Measurements from ENCODE around the gene PLEKHA1. TPM values are rescaled to one million over a fixed set of nuclear protein-coding genes. Genes with fewer than 3 reads are reported as not detected.

The PLEKHA1 gene
- total and polyA plus RNA-seq, 2 experiments from 2014 or later = 54.0 to 62.6 TPM

GRCh38 chr10:122388287-122388997 is 13.9 kb downstream of the PLEKHA1 start:
- WGBS (ENCODE audit: low lambda C conversion rate, missing lambda C conversion rate) = 96% methylated on average over 1 of the region's 1 CpG
- no peak for DNase-seq (ENCODE audit: low spot score)
- no peaks in the 10 kb centered on the region for H3K27me3 ChIP-seq
- H3K9me3 ChIP-seq (ENCODE audit: low read depth) = no peaks in the 10 kb centered on the region
- no peaks in the 10 kb centered on the region for H3K36me3 ChIP-seq (replicated peaks; ENCODE audit: insufficient read depth, low read depth)
- H4K20me1 ChIP-seq (ENCODE audit: insufficient read depth, poor library complexity, severe bottlenecking) = peaks cover 3% of the 10 kb centered on the region
- no peak overlapping the region for H3K27ac ChIP-seq
- H3K4me3 ChIP-seq = no peak overlapping the region
- TF ChIP-seq EZH2 (IDR thresholded peaks at IDR 0.05; ENCODE audit: borderline replicate concordance) (no peak), CTCF (IDR thresholded peaks at IDR 0.05; ENCODE audit: poor library complexity) (no peak), EZH2phosphoT487 (IDR thresholded peaks at IDR 0.05; ENCODE audit: low read depth, severe bottlenecking, unreplicated experiment) (no peak)
- no peak overlapping the region for H3K4me2 ChIP-seq
- H3K79me2 ChIP-seq = peaks cover 99% of the 10 kb centered on the region
- H3K9me2 ChIP-seq (replicated peaks; ENCODE audit: insufficient read depth) = no peaks in the 10 kb centered on the region
- H2AFZ ChIP-seq = no peak overlapping the region
- no peaks in the 10 kb centered on the region for H3K4me1 ChIP-seq (ENCODE audit: insufficient read depth)

GRCh38 chr10:122390271-122390670 is 15.8 kb downstream of the PLEKHA1 start:
- H3K9me2 ChIP-seq (replicated peaks; ENCODE audit: insufficient read depth) = no peaks in the 10 kb centered on the region
- no peak overlapping the region for H3K27ac ChIP-seq
- no peak overlapping the region for H3K4me3 ChIP-seq
- TF ChIP-seq EZH2phosphoT487 (IDR thresholded peaks at IDR 0.05; ENCODE audit: low read depth, severe bottlenecking, unreplicated experiment) (no peak), CTCF (IDR thresholded peaks at IDR 0.05; ENCODE audit: poor library complexity) (no peak), EZH2 (IDR thresholded peaks at IDR 0.05; ENCODE audit: borderline replicate concordance) (no peak)
- peaks cover 85% of the 10 kb centered on the region for H3K79me2 ChIP-seq
- peaks cover under 1% of the 10 kb centered on the region for H3K36me3 ChIP-seq (replicated peaks; ENCODE audit: insufficient read depth, low read depth)
- H3K9me3 ChIP-seq (ENCODE audit: low read depth) = no peaks in the 10 kb centered on the region
- no peaks in the 10 kb centered on the region for H3K27me3 ChIP-seq
- 94% methylated on average over 3 of the region's 3 CpGs for WGBS (ENCODE audit: low lambda C conversion rate, missing lambda C conversion rate)
- H3K4me2 ChIP-seq = no peak overlapping the region
- DNase-seq (ENCODE audit: low spot score) = no peak
- no peak overlapping the region for H2AFZ ChIP-seq
- H3K4me1 ChIP-seq (ENCODE audit: insufficient read depth) = no peaks in the 10 kb centered on the region
- H4K20me1 ChIP-seq (ENCODE audit: insufficient read depth, poor library complexity, severe bottlenecking) = peaks cover 3% of the 10 kb centered on the region

- Histone ChIP-seq H3K4me1 (ENCODE audit: insufficient read depth) (no peaks in the 10 kb centered on the region), H3K9me2 (replicated peaks; ENCODE audit: insufficient read depth) (no peaks in the 10 kb centered on the region), H4K20me1 (ENCODE audit: insufficient read depth, poor library complexity, severe bottlenecking) (peaks cover 3% of the 10 kb centered on the region), H3K4me2 (no peak overlapping the region), H2AFZ (no peak overlapping the region), H3K36me3 (replicated peaks; ENCODE audit: insufficient read depth, low read depth) (peaks cover 4% of the 10 kb centered on the region), H3K9me3 (ENCODE audit: low read depth) (no peaks in the 10 kb centered on the region), H3K27me3 (no peaks in the 10 kb centered on the region), H3K27ac (no peak overlapping the region), H3K4me3 (no peak overlapping the region), H3K79me2 (peaks cover 85% of the 10 kb centered on the region)
- TF ChIP-seq EZH2phosphoT487 (IDR thresholded peaks at IDR 0.05; ENCODE audit: low read depth, severe bottlenecking, unreplicated experiment) (no peak), EZH2 (IDR thresholded peaks at IDR 0.05; ENCODE audit: borderline replicate concordance) (no peak), CTCF (IDR thresholded peaks at IDR 0.05; ENCODE audit: poor library complexity) (no peak)
- WGBS (ENCODE audit: low lambda C conversion rate, missing lambda C conversion rate) = 79% methylated on average over 3 of the region's 3 CpGs
- no peak for DNase-seq (ENCODE audit: low spot score)
Observed at GRCh38 chr10:122390679-122391078, 16.2 kb downstream of the PLEKHA1 start.
